GM12892 (cell line): ENCODE results near the gene LRRC75A.
A peak's percentile ranks its signal among the peaks of the same experiment; 100 is the strongest.
"Not testable (repeated sequence)": the region's sequence is repeated elsewhere in the genome, so short reads cannot be mapped to it uniquely, and the experiment has no call there.

Source experiments
- DNase-seq: peaks from one replicate; pipeline ENCODE4 v3.0.0; 2011; ENCODE audit not compliant: insufficient read length
- FAIRE-seq: peaks from 2 replicates; lab custom pipeline; 2011; peaks lifted over from hg19 to GRCh38; lab: Jason Lieb, UNC
- POLR2A ChIP-seq: IDR thresholded peaks from 2 replicates; pipeline ENCODE4 v1.6.1; 2011; ENCODE audit warnings: low read depth, low read length, control low read depth
- POLR2AphosphoS5 ChIP-seq: IDR thresholded peaks from 2 replicates; pipeline ENCODE4 v1.6.1; 2011; ENCODE audit warnings: low read depth, low read length, control low read depth
- TAF1 ChIP-seq: IDR thresholded peaks from 2 replicates; pipeline ENCODE4 v1.6.1; 2011; ENCODE audit warnings: low read depth, mild to moderate bottlenecking, control low read depth, low read length, borderline replicate concordance

Gene LRRC75A

DNA sequence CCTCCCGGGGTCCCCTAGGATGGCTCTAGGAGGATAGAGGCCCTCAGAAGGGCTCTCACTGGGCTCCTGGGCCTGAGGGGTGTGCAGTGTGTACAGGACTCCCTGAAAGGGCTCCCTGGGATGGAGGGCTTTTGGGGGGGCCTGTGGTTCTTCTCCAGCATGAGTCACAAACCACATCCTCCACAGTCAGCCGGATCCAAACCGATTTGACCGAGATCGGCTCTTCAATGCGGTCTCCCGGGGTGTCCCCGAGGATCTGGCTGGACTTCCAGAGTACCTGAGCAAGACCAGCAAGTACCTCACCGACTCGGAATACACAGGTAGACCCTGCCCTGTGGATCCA lies 72.1 kb downstream of the LRRC75A start:
- TF ChIP-seq TAF1 (no peak), POLR2AphosphoS5 (no peak), POLR2A (no peak)
- FAIRE-seq, result no peak
- DNase-seq, result no peak

DNA sequence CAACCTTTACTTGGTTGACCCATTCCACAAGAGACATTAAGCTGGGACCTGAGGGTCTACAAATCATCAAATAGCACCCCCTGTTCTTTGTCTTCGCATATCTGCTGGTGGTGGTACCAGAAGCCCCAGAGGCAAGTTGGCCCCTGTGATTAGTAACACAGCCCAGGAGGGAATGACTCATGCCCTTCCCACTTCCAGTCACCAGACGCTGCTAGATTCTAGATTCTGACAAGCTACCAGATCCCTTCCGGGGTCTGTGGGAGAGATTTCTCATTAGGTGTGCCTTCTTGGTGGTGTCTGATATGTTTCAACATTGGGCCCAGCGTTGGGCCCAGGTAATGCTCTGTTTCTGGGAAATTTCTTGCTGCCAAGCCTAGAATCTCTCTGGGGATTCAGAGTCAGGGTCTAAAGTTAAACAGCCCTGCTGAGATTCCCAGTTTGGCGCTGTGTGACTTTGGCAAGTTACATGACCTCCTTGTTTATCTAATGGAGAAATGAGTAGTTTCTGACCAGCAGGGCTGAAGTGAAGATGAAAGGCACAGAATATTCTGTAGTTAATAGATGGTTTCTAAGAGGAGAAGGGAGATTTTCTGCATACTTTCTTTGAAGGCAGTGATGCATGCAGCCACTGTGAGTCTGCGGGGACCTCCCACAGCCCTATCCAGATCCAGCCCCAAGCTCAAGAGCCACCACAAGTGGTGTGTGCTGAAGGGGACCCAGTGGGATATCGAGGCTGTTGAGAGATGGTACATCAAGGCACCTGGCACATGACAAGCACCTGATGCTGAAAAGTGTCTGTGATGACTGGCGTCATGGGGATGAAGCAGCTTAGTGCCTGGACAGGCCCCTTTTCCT lies 72.7 kb downstream of the LRRC75A start:
- TF ChIP-seq POLR2AphosphoS5 (no peak), TAF1 (0 out of 2 replicates have a peak, but pooled peaks have one; percentile 41), POLR2A (0 out of 2 replicates have a peak, but pooled peaks have one; percentile 15)
- no peak for DNase-seq
- peak; percentile 93 for FAIRE-seq

DNA sequence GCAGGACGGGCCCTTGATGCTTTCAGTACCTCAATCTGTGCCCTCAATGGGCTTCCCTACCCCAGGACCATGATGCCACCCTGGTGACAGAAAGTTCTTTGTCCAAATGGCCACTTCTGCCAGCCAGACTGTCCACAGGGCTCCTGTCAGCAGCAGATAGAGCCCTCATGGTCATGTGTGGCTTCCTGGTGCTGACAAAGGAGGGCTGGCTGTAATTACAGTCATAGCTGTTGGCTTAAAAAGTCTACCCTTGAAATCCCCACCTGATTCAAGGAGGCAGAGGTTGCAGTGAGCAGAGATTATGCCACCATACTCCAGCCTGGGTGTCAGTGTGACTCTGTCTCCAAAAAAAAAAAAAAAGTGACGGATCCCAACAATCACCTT lies 73.3 kb downstream of the LRRC75A start:
- no peak for DNase-seq
- no peak for FAIRE-seq
- no peak for TF ChIP-seq TAF1

DNA sequence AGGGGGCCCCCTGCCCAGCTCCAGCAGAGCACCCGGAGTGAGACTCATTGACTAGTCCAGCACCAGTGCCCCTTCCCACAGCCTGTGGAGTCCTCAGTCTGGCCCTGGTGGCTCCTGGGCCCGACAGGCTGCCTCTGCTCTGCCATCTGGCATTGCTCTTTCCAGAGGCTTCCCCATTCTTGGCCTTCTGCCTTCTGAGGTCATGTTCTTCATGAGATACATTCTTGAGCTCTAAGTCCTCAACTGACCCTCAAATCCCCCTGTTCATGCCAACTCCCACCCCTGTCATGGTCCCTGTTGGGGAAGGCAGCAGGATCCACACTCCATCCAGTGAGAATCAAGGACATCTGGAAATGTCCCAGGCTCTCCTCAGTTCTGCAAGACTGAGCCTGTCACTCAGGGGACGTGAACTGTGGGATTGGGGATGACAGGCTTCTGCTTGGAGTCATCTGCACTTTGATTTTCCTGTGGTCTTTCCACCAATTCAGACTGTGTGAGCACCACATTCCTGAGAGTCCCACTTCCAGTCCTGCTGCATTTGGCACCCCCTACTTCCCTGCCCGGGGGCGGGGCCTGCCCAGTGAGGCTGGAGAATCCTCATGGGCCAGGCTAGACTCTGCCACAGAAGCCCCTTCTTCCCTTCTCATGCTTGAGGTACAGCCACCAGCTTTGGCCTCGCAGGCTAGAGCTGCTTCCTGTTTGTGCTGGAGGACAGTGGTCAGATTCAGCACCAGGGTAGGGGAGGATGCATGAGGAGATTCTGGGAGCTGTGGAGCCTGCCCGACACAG lies 73.9 kb downstream of the LRRC75A start:
- TF ChIP-seq POLR2A (no peak), POLR2AphosphoS5 (no peak), TAF1 (no peak)
- DNase-seq, result no peak
- no peak for FAIRE-seq

DNA sequence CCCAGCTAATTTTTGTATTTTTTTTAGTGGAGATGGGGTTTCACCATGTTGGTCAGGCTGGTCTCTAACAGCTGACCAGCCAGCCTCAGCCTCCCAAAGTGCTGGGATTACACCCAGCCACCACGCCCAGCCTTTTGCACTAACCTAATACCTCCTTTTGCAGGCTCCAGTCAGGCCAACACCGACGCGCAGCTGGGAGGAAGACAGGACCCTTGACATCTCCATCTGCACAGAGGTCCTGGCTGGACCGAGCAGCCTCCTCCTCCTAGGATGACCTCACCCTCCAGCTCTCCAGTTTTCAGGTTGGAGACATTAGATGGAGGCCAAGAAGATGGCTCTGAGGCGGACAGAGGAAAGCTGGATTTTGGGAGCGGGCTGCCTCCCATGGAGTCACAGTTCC lies 74.6 kb downstream of the LRRC75A start:
- no peak for FAIRE-seq
- TF ChIP-seq POLR2AphosphoS5 (no peak), TAF1 (no peak), POLR2A (no peak)
- DNase-seq, result no peak

DNA sequence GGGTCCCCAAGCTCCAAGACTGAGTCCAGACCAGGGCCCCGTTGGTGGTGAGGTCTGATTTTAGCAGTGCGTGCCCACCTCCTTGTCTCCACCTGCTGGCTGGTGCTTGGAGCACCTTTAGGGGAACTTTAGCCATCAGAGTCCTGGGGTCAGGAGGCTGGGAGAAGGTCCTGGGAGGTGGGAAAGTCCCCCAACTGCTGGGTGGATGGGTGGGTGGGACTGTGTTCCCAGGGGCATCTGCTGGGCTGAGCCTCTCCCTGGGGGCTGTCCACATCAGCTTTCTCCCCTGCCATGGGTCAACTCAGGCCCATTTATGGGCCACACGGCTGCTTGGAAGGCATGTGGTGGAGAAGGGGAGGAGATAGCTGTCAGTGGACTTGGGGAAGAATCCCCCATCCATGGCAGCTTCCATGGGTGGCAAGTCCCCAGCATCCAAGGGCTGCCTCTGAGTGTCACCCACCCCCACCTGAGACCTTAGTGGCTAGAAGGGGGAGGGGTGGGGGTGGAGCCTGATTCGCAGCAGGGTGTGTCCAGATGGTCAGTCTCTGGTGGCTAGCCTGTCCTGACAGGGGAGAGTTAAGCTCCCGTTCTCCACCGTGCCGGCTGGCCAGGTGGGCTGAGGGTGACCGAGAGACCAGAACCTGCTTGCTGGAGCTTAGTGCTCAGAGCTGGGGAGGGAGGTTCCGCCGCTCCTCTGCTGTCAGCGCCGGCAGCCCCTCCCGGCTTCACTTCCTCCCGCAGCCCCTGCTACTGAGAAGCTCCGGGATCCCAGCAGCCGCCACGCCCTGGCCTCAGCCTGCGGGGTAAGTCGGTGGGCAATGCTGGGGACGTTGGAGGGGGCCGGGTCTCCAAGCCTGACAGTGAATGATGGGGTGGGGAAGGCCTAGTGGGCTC lies 76.7 kb downstream of the LRRC75A start, which contains the start of gene TRPV2:
TRPV2 (plus strand) TSS at position 541 of the 894 bp plus-strand sequence. CDS start 2,098 bp downstream, outside the sequence.
- no peak for TF ChIP-seq POLR2AphosphoS5
- TF ChIP-seq TAF1, result no peak
- TF ChIP-seq POLR2A, result peak; percentile 47; the same call in 1 of the 2 replicates
- FAIRE-seq, result peak; percentile 95
- DNase-seq, result peak; percentile 64

DNA sequence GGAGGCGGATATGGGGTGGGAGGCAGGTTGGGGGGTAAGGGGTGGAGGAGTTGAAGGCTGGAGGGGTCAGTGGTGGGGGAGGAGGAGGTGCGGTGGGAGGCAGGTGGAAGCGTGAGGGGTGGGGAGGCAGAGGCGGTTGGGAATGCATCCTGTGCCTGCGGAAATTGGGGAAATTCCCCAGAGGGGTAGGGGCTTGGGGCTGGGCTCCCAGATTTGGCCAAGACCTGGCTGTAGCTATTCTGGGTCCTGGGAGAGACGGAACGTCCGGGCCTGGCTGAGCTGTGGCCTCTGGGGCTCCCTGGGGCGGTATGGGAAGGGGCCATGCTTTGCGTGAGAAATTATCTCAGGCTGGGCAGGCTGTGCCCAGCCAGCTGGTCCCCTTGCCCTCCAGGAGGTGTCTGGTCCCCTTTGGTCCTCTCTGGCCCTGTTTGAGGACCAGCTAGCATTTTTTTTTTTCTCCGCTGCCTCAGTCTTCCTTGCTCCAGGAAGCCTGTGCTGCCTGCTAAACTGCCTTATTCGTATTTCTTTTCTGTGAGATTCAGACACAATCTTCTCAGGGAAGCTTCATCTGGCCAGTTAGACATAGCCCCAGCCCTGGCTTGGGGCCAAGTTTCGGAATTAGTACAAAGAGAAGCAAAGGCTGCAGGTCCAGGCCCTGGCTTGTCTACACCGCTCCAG lies 83.9 kb downstream of the LRRC75A start:
- TF ChIP-seq POLR2AphosphoS5 (no peak; the same call in none of the 2 replicates), POLR2A (0 out of 2 replicates have a peak, but pooled peaks have one; percentile 28), TAF1 (0 out of 2 replicates have a peak, but pooled peaks have one; percentile 26)
- FAIRE-seq, result peak; percentile 99
- DNase-seq, result peak; percentile 81

DNA sequence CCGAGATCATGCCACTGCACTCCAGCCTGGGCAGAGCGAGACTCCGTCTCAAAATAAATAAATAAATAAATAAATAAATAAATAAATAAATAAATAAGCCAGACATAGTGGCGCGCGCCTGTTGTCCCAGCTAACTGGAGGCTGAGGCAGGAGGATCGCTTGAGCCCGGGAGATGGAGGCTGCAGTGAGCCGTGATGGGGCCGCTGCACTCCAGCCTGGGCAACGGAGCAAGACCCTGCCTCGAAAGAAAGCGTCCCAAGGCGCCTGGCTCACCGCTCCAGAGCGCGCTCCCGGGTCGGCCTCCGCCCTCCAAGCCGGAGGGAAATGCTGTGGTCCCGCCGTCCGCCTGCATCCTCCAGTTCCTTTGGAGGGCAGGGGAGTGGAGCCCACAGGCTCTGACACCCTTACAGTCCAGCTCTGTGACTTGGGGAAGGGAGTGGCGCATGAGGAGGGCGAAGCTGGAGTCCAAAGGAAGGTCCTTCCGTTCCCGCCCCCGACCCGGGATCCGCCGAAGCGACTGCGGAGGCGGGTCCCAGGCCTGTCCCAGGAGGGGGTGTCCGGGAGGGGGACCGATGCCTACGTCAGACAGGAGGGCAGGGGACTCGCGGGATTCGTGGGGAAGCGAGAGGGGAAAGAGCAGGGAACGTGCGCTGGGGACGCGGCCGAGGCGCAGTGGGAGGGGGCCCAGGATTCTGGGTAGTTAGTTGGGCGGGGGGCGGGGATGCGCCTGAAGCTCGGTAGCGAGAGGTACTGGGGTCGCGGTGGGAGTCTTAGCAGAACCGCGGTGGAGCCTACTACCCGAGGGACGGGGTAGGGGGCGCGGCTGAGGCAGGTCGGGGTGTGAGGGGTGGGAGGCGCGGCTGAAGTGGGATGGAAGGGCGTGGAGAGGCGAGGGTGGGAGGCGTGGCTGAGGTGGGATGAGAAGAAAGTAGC lies 85.0 kb downstream of the LRRC75A start:
- FAIRE-seq, result peak; percentile 90
- TF ChIP-seq POLR2A, result peak; percentile 39; the same call in 1 of the 2 replicates
- TF ChIP-seq POLR2AphosphoS5, result no peak

DNA sequence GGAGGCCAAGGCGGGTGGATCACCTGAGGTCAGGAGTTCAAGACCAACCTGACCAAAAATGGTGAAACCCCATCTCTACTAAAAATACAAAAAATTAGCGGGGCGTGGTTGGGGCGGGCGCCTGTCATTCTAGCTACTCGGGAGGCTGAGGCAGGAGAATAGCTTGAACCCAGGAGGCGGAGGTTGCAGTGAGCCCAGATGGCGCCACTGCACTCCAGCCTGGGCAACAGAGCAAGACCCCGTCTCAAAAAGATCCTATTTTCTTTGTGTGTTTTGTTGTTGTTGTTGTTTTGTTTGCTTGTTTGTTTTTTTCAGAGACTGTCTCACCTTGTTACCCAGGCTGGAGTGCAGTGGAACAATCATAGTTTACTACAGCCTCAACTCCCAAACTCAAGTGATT lies 88.1 kb downstream of the LRRC75A start:
- not testable (repeated sequence) for DNase-seq, FAIRE-seq

More for the DNA sequence above, 85.0 kb downstream of the LRRC75A start:
- DNase-seq, result no peak
